Activated CD4-positive, alpha-beta T cell treated with anti-CD3 and anti-CD28 coated beads, Interleukin-2, amount 10 ng/mL, durations not matched to agents 7 days and 5 days (primary cell): Measurements from ENCODE around the gene PLD1. TPM values are rescaled to one million over a fixed set of nuclear protein-coding genes. Genes with fewer than 3 reads are reported as not detected.

Experiments used
- CTCF ChIA-PET: fragments of 350-600 bp; sonication (Branson Sonifier 250); formaldehyde crosslinking; loops from one replicate; lab custom pipeline; 2021; ENCODE audit warnings: antibody characterized with exemption; lab: Charles Lee
- POLR2A ChIA-PET: fragments of 350-600 bp; sonication (Branson Sonifier 250); formaldehyde crosslinking; loops from one replicate; lab custom pipeline; 2021; ENCODE audit warnings: antibody characterized with exemption; lab: Charles Lee
- DNase-seq: peaks from one replicate; pipeline ENCODE4 v3.0.0-alpha.2; 2020
- H3K27ac Mint-ChIP-seq: one replicate; pipeline ENCODE4 v1.8.0; 2021; ENCODE audit warnings: mild to moderate bottlenecking, moderate library complexity, mixed read lengths
- H3K27me3 Mint-ChIP-seq: one replicate; pipeline ENCODE4 v1.8.0; 2021; ENCODE audit warnings: mixed read lengths
- H3K36me3 Mint-ChIP-seq: one replicate; pipeline ENCODE4 v1.8.0; 2021; ENCODE audit warnings: low read depth, mixed read lengths
- H3K4me1 Mint-ChIP-seq: one replicate; pipeline ENCODE4 v1.8.0; 2021; ENCODE audit warnings: mixed read lengths
- H3K4me3 Mint-ChIP-seq: one replicate; pipeline ENCODE4 v1.8.0; 2021; ENCODE audit warnings: mild to moderate bottlenecking, moderate library complexity, mixed read lengths
- H3K9me3 Mint-ChIP-seq: one replicate; pipeline ENCODE4 v1.8.0; 2021; ENCODE audit warnings: mixed read lengths
- total RNA-seq, 2 experiments: library from RNA; stranded (reverse); gene quantifications; one replicate each; pipeline ENCODE4 v1.2.3, GENCODE V29; 2021

The PLD1 gene
- total RNA-seq, 2 experiments from 2014 or later = 0.50 to 0.94 TPM

GRCh38 chr3:171658841-171659240 lies 151.4 kb downstream of the PLD1 start:
- CTCF ChIA-PET = interaction anchor here (0.6 to 0.9 kb wide), 2 partner anchors 8 to 77 kb away, joined by 3 read pairs; no protein-coding TSS in a partner anchor
- H3K9me3 Mint-ChIP-seq = no peaks in the 10 kb centered on the region
- H3K36me3 Mint-ChIP-seq = no peaks in the 10 kb centered on the region
- peaks cover 15% of the 10 kb centered on the region for H3K27me3 Mint-ChIP-seq
- H3K27ac Mint-ChIP-seq = no peak overlapping the region
- no peak overlapping the region for H3K4me3 Mint-ChIP-seq
- H3K4me1 Mint-ChIP-seq = no peaks in the 10 kb centered on the region
- POLR2A ChIA-PET = no interaction called here
- no peak for DNase-seq

GRCh38 chr3:171654809-171655208 lies 155.5 kb downstream of the PLD1 start:
- ChIA-PET CTCF (interaction anchor here (0.6 kb wide), 2 partner anchors 179 to 632 kb away, joined by 5 to 6 read pairs; no protein-coding TSS in a partner anchor), POLR2A (no interaction called here)
- no peak overlapping the region for H3K4me3 Mint-ChIP-seq
- peaks cover 7% of the 10 kb centered on the region for H3K27me3 Mint-ChIP-seq
- H3K4me1 Mint-ChIP-seq = peaks cover 3% of the 10 kb centered on the region
- DNase-seq = no peak
- no peaks in the 10 kb centered on the region for H3K36me3 Mint-ChIP-seq
- no peaks in the 10 kb centered on the region for H3K9me3 Mint-ChIP-seq
- peak overlapping the region; percentile 41 for H3K27ac Mint-ChIP-seq

GRCh38 chr3:171654326-171654725 lies 156.0 kb downstream of the PLD1 start:
- Mint-ChIP-seq H3K4me1 (peaks cover 3% of the 10 kb centered on the region), H3K36me3 (no peaks in the 10 kb centered on the region), H3K4me3 (no peak overlapping the region), H3K9me3 (no peaks in the 10 kb centered on the region), H3K27me3 (peaks cover 4% of the 10 kb centered on the region), H3K27ac (peak overlapping the region; percentile 41)
- DNase-seq = no peak
- ChIA-PET CTCF (interaction anchor here (0.6 kb wide), 2 partner anchors 180 to 633 kb away, joined by 5 to 6 read pairs; no protein-coding TSS in a partner anchor), POLR2A (no interaction called here)

GRCh38 chr3:171653701-171654100 lies 156.6 kb downstream of the PLD1 start:
- no peak for DNase-seq
- CTCF ChIA-PET = no interaction called here
- Mint-ChIP-seq H3K4me1 (peaks cover 3% of the 10 kb centered on the region), H3K36me3 (no peaks in the 10 kb centered on the region), H3K4me3 (no peak overlapping the region), H3K27ac (no peak overlapping the region), H3K27me3 (peaks cover 4% of the 10 kb centered on the region), H3K9me3 (no peaks in the 10 kb centered on the region)
- POLR2A ChIA-PET = no interaction called here

- DNase-seq = no peak
- Mint-ChIP-seq H3K4me1 (peaks cover 3% of the 10 kb centered on the region), H3K27me3 (peaks cover under 1% of the 10 kb centered on the region), H3K4me3 (no peak overlapping the region), H3K36me3 (no peaks in the 10 kb centered on the region), H3K9me3 (no peaks in the 10 kb centered on the region), H3K27ac (no peak overlapping the region)
- ChIA-PET CTCF (no interaction called here), POLR2A (no interaction called here)
Measured at GRCh38 chr3:171652932-171653331, 157.4 kb downstream of the PLD1 start.

GRCh38 chr3:171649911-171650592 lies 160.2 kb downstream of the PLD1 start:
- no peak overlapping the region for H3K27ac Mint-ChIP-seq
- DNase-seq = no peak
- CTCF ChIA-PET = interaction anchor here (1.4 kb wide), 1 partner anchor 23 kb away, joined by 3 read pairs; no protein-coding TSS in a partner anchor
- POLR2A ChIA-PET = no interaction called here
- no peak overlapping the region for H3K4me3 Mint-ChIP-seq
- no peaks in the 10 kb centered on the region for H3K36me3 Mint-ChIP-seq
- H3K9me3 Mint-ChIP-seq = no peaks in the 10 kb centered on the region
- H3K27me3 Mint-ChIP-seq = no peaks in the 10 kb centered on the region
- H3K4me1 Mint-ChIP-seq = peaks cover 3% of the 10 kb centered on the region

- H3K27ac Mint-ChIP-seq = no peak overlapping the region
- H3K4me1 Mint-ChIP-seq = peaks cover 3% of the 10 kb centered on the region
- ChIA-PET CTCF (no interaction called here), POLR2A (no interaction called here)
- H3K4me3 Mint-ChIP-seq = no peak overlapping the region
- H3K27me3 Mint-ChIP-seq = no peaks in the 10 kb centered on the region
- DNase-seq = no peak
- H3K9me3 Mint-ChIP-seq = no peaks in the 10 kb centered on the region
- H3K36me3 Mint-ChIP-seq = no peaks in the 10 kb centered on the region
Measured at GRCh38 chr3:171649267-171649666, 161.0 kb downstream of the PLD1 start.

- ChIA-PET POLR2A (no interaction called here), CTCF (no interaction called here)
- Mint-ChIP-seq H3K4me1 (peaks cover 3% of the 10 kb centered on the region), H3K4me3 (no peak overlapping the region), H3K27me3 (no peaks in the 10 kb centered on the region), H3K36me3 (no peaks in the 10 kb centered on the region), H3K27ac (no peak overlapping the region), H3K9me3 (no peaks in the 10 kb centered on the region)
- no peak for DNase-seq
Measured at GRCh38 chr3:171648069-171648468, 162.2 kb downstream of the PLD1 start.

- Mint-ChIP-seq H3K4me1 (peaks cover 3% of the 10 kb centered on the region), H3K9me3 (no peaks in the 10 kb centered on the region), H3K27me3 (peaks cover 3% of the 10 kb centered on the region), H3K27ac (no peak overlapping the region), H3K4me3 (no peak overlapping the region), H3K36me3 (no peaks in the 10 kb centered on the region)
- no peak for DNase-seq
- POLR2A ChIA-PET = no interaction called here
- CTCF ChIA-PET = interaction anchor here (0.7 to 0.9 kb wide), 2 partner anchors 10 to 962 kb away, joined by 4 to 8 read pairs; no protein-coding TSS in a partner anchor
Measured at GRCh38 chr3:171646357-171647133, 163.7 kb downstream of the PLD1 start.

- Mint-ChIP-seq H3K4me3 (no peak overlapping the region), H3K4me1 (no peaks in the 10 kb centered on the region), H3K36me3 (no peaks in the 10 kb centered on the region), H3K9me3 (no peaks in the 10 kb centered on the region), H3K27ac (no peak overlapping the region), H3K27me3 (peaks cover 4% of the 10 kb centered on the region)
- CTCF ChIA-PET = no interaction called here
- POLR2A ChIA-PET = no interaction called here
- no peak for DNase-seq
Measured at GRCh38 chr3:171644681-171645080, 165.6 kb downstream of the PLD1 start.

- no peaks in the 10 kb centered on the region for H3K9me3 Mint-ChIP-seq
- H3K27me3 Mint-ChIP-seq = peaks cover 4% of the 10 kb centered on the region
- ChIA-PET CTCF (interaction anchor here (0.6 kb wide), 1 partner anchor 43 kb away, joined by 3 read pairs; no protein-coding TSS in a partner anchor), POLR2A (no interaction called here)
- no peaks in the 10 kb centered on the region for H3K4me1 Mint-ChIP-seq
- no peaks in the 10 kb centered on the region for H3K36me3 Mint-ChIP-seq
- H3K4me3 Mint-ChIP-seq = no peak overlapping the region
- no peak for DNase-seq
- no peak overlapping the region for H3K27ac Mint-ChIP-seq
Measured at GRCh38 chr3:171643681-171644080, 166.6 kb downstream of the PLD1 start.

- CTCF ChIA-PET = no interaction called here
- peaks cover 4% of the 10 kb centered on the region for H3K27me3 Mint-ChIP-seq
Measured at GRCh38 chr3:171643033-171643432, 167.2 kb downstream of the PLD1 start.

More at GRCh38 chr3:171643033-171643432, 167.2 kb downstream of the PLD1 start:
- Mint-ChIP-seq H3K4me1 (no peaks in the 10 kb centered on the region), H3K9me3 (no peaks in the 10 kb centered on the region), H3K27ac (no peak overlapping the region), H3K4me3 (no peak overlapping the region), H3K36me3 (no peaks in the 10 kb centered on the region)
- no peak for DNase-seq
- POLR2A ChIA-PET = no interaction called here
